Heart right ventricle (tissue), 16 donors: ENCODE data around the gene ANKRD33B. TPM values are rescaled to one million over a fixed set of nuclear protein-coding genes. Genes with fewer than 3 reads are reported as not detected.
A peak's percentile ranks its signal among the peaks of the same experiment; 100 is the strongest.

Source experiments
- ATAC-seq, 8 donors: fragments of 200-7000 bp; cut with Tn5 transposase; one replicate each; pipeline ENCODE4 v1.9.1; 2020; ENCODE audit warnings: mild to moderate bottlenecking in 8 of 8, moderate library complexity in 8 of 8, moderate number of reproducible peaks in 1 of 8
- DNase-seq, 2 donors: peaks; one replicate each; pipeline ENCODE4 v3.0.0-alpha.2; 2020
- H3K27ac ChIP-seq, 10 donors: fragments of 200-600 bp; sonication (generic) in 2 of 10; one replicate each; pipeline versions ENCODE4 v1.5.0 to v1.8.0; 2020 to 2022; ENCODE audit warnings: mild to moderate bottlenecking in 3 of 10
- H3K27me3 ChIP-seq, 7 donors: fragments of 200-600 bp; one replicate each; pipeline ENCODE4 v1.8.0; 2021 to 2022; ENCODE audit warnings: mild to moderate bottlenecking in 2 of 7
- H3K36me3 ChIP-seq, 9 donors: fragments of 200-600 bp; sonication (generic) in 1 of 9; one replicate each; pipeline versions ENCODE4 v1.5.0 to v1.8.0; 2020 to 2022; ENCODE audit warnings: mild to moderate bottlenecking in 2 of 9
- H3K4me1 ChIP-seq, 9 donors: fragments of 200-600 bp; sonication (generic) in 1 of 9; one replicate each; pipeline versions ENCODE4 v1.5.0 to v1.8.0; 2020 to 2022; ENCODE audit warnings: mild to moderate bottlenecking in 4 of 9
- H3K4me3 ChIP-seq, 10 donors: fragments of 200-600 bp; sonication (generic) in 2 of 10; one replicate each; pipeline versions ENCODE4 v1.5.0 to v1.8.0; 2020 to 2022; ENCODE audit warnings: mild to moderate bottlenecking in 7 of 10, moderate library complexity in 2 of 10
- H3K9me3 ChIP-seq, 11 donors: fragments of 200-600 bp in 10 of 11; sonication (generic) in 2 of 11; one replicate each; pipeline versions ENCODE4 v1.5.0 to v1.8.0; 2013 to 2022; ENCODE audit warnings: mild to moderate bottlenecking in 2 of 11, control low read depth in 1 of 11, moderate library complexity in 1 of 11
- WGBS, 2 donors: extraction: QIAGEN DNeasy Blood & Tissue Kit; methylation state at CpG; one replicate each; pipeline ENCODE4 v1.1.7; 2013; ENCODE audit warnings: inconsistent platforms in 1 of 2; 5-methylcytosine and 5-hydroxymethylcytosine counted together
- intact Hi-C, 10 donors: fragments of 100-400 bp; cut with DNase I; formaldehyde crosslinking; loops; one replicate each; pipeline versions ENCODE4 v1.11.1 to v1.14.2; 2022
- polyA plus RNA-seq, 2 donors: library from polyadenylated mRNA; stranded (reverse); fragments of 200-250 nt; gene quantifications; one replicate each; pipeline ENCODE4 v1.2.3, GENCODE V29; 2013
- total RNA-seq, 10 donors: library from RNA; stranded (reverse); fragmentation: NEBNext Ultra II Directional in 3 of 10; extraction: Animal tissue kit (Norgen Biotek cat#: 25700) in 3 of 10; gene quantifications; one replicate each; pipeline versions ENCODE4 v1.2.1 to v1.2.4, GENCODE V29; 2021 to 2023
- TF ChIP-seq, protein P1 (sequence below), 9 donors: fragments of 200-600 bp; sonication (generic) in 2 of 9; IDR thresholded peaks; one replicate each; pipeline versions ENCODE4 v1.5.0 to v1.8.0; 2021 to 2022; ENCODE audit warnings: antibody characterized with exemption in 9 of 9, mild to moderate bottlenecking in 5 of 9, moderate library complexity in 1 of 9
- donor health status: Arrhythmogenic right ventricular cardiomyopathy.
- donor health status: ischemic (EF 13 %, LVEDD 7.1; RV severe dilation, severe dysfunction).
- donor health status: healthy with polysubstance abuse.
- donor health status: DM: no; HTN: yes; CAD: no.
- donor health status: DM: no; HTN: no; CAD: no.
- donor health status: ischemic (EF 25% LVEDD 6.9; RV normal size, moderate dysfunction).
- donor health status: ischemic (EF 25% LVEDD 5.7; RV mildly dilated, moderate dysfunction).
- donor health status: healthy.
- donor health status: DM: yes; HTN: yes; CAD: no.
- donor health status: Ischemic cardiomyopathy.
- donor health status: ischemic (EF 35%, LVEDD 5.7; RV mildly dilated, moderate dysfunction).
- donor health status: nonischemic (EF 11% LVEDD 7.7; RV severe dilation, severe dysfunction).
- donor health status: DM: yes; HTN: yes; CAD: no.
- donor health status: PGD.
- donor health status: ischemic (EF 29% LVEDD 5.4; RV normal size, mild dysfunction).
- donor health status: nonischemic (EF 23%, LVEDD 6.1; RV moderate dilation, normal function).

The ANKRD33B gene
- total and polyA plus RNA-seq, 12 donors: 0.46 to 33.0 (median 13.3) TPM

DNA sequence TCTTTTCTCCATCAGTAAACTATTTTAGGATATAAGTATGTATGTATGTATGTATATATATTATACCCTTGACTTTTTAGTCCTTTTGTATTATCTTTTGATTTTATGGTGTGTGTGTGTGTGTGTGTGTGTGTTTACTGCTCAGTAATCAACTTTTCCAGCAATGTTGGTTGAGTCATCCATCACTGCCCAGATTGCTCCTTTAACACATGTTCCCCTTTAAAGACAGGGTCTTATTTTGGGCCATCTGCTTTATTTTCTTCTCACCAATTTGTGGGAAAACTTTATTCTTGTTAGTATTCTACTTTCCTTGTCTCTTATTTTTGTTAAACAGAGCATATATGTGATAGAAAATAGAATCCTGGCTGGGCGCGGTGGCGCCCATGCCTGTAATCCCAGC is 28.1 kb downstream of the ANKRD33B start:
- H3K27me3 ChIP-seq: no peaks in the 10 kb centered on the region
- 66 to 99% methylated on average over 3 of the region's 3 CpGs for WGBS, 2 donors
- intact Hi-C loops: no loop called here
- peaks cover 6 to 72% (median 55%) of the 10 kb centered on the region in 9 donors for H3K4me1 ChIP-seq
- H3K36me3 ChIP-seq: no peaks in the 10 kb centered on the region
- DNase-seq (no peak), ATAC-seq (no peak)
- peak overlapping the region in 2 of 10 donors; percentile 21 to 50 for H3K27ac ChIP-seq
- peaks cover 0 to 7% (median 0%) of the 10 kb centered on the region in 11 donors for H3K9me3 ChIP-seq
- no peak overlapping the region for H3K4me3 ChIP-seq
- TF ChIP-seq, protein P1, sequence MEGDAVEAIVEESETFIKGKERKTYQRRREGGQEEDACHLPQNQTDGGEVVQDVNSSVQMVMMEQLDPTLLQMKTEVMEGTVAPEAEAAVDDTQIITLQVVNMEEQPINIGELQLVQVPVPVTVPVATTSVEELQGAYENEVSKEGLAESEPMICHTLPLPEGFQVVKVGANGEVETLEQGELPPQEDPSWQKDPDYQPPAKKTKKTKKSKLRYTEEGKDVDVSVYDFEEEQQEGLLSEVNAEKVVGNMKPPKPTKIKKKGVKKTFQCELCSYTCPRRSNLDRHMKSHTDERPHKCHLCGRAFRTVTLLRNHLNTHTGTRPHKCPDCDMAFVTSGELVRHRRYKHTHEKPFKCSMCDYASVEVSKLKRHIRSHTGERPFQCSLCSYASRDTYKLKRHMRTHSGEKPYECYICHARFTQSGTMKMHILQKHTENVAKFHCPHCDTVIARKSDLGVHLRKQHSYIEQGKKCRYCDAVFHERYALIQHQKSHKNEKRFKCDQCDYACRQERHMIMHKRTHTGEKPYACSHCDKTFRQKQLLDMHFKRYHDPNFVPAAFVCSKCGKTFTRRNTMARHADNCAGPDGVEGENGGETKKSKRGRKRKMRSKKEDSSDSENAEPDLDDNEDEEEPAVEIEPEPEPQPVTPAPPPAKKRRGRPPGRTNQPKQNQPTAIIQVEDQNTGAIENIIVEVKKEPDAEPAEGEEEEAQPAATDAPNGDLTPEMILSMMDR (IDR thresholded peaks at IDR 0.05): no peak

DNA sequence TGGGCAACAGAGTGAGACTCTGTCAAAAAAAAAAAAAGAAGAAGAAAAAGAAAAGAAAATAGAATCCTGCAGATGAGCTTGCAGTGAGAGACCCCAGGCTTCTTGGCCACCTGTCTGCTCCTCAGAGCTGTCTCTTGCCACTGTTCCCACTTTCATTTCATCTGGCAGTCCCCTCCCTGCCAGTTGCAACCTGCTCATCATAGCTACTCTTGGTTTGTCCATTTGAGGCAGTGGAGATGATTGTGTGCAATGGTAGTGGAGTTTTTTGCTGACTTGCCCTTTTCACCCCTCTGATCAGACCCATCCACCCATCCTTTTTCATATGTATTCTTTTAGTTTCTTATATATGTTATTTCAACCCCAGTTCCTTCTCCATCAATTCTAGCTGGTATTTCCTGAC is 28.7 kb downstream of the ANKRD33B start:
- Histone ChIP-seq H3K4me1 (peaks cover 6 to 73% (median 55%) of the 10 kb centered on the region in 9 donors), H3K27ac (peak overlapping the region in 1 of 10 donors; percentile 24), H3K27me3 (no peaks in the 10 kb centered on the region), H3K4me3 (no peak overlapping the region), H3K9me3 (peaks cover 0 to 7% (median 0%) of the 10 kb centered on the region in 11 donors), H3K36me3 (no peaks in the 10 kb centered on the region)
- DNase-seq: no peak
- TF ChIP-seq, protein P1 (IDR thresholded peaks at IDR 0.05): no peak
- no peak for ATAC-seq
- intact Hi-C loops: no loop called here

DNA sequence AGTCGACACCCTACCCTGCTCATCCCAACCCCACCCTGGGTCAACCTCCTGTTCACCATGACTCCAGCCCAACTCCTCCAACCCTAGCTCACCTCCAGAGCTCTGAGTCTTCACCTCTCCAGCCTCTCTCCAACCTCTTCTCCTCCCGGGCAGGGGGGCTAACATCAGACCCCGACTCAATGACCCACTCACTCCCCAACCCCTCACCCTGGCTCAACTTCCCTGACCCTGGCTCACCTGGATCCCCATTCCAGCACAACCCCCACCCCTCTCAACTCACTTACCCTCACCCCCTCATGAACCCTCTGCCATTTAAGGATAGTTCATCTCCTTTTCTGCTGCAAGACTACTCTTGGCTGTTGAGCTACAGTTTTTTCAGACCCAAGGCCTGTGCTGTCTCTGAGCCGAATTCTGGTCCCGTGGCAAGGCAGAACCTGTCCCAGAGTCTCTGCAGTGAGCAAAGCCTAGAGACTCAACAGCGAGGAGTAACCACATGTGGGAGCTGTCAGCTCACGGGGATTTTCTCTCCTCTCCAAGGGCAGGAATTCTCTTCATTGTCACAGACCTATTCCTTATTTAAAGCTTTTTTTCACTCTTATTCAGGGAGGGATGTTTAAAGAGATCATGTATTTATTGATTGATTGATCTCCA is 29.8 kb downstream of the ANKRD33B start:
- WGBS, 2 donors: 81 to 86% methylated on average over 7 of the region's 7 CpGs
- no peak overlapping the region for H3K4me3 ChIP-seq

DNA sequence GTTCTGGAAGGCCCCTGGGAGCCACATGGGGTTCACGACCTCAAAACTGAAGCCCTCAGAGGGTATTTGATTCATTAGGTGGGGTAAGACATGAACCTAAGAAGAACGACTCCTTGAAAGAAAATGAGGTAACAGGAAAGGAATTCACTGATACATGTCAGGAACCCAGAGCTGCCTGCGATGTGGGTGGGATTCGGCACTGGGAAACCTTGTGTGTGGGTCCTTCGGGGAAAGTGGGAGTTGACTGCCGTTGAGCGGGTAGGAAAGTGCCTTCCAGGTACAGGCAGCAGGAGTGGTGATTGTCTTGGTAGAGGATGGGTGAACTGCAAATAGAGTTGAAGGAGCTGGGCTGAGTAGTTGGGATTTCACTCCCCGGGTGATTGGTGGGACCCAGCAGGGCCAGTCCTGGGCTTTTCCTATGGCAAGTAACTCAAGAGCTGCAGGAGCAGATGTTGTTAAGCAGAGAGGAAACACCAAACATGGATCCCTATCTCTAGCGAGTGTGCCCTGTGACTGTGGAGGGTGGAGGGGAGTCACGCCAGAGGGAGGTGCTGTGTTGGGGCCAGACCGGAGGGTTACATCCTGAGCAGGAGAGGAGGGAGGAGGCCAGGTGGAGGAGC is 30.8 kb downstream of the ANKRD33B start:
- ATAC-seq: no peak
- WGBS, 2 donors: 82% methylated on average over 11 of the region's 11 CpGs
- intact Hi-C loops: no loop called here

More for the DNA sequence above, 29.8 kb downstream of the ANKRD33B start:
- Histone ChIP-seq H3K9me3 (peaks cover 0 to 7% (median 0%) of the 10 kb centered on the region in 11 donors), H3K27me3 (no peaks in the 10 kb centered on the region), H3K4me1 (peaks cover 6 to 69% (median 52%) of the 10 kb centered on the region in 9 donors), H3K27ac (peak overlapping the region in 2 of 10 donors; percentile 5 to 25), H3K36me3 (no peaks in the 10 kb centered on the region)
- DNase-seq: no peak
- intact Hi-C loops: no loop called here
- ATAC-seq: no peak
- TF ChIP-seq, protein P1 (IDR thresholded peaks at IDR 0.05): no peak

More for the DNA sequence above, 30.8 kb downstream of the ANKRD33B start:
- H3K27me3 ChIP-seq: no peaks in the 10 kb centered on the region
- TF ChIP-seq, protein P1 (IDR thresholded peaks at IDR 0.05): no peak
- no peak overlapping the region for H3K4me3 ChIP-seq
- no peaks in the 10 kb centered on the region for H3K36me3 ChIP-seq
- H3K27ac ChIP-seq: peak overlapping the region in 8 of 10 donors; percentile 30 to 83 (median 77)
- H3K9me3 ChIP-seq: no peaks in the 10 kb centered on the region
- H3K4me1 ChIP-seq: peaks cover 6 to 64% (median 42%) of the 10 kb centered on the region in 9 donors
- no peak for DNase-seq
